HG03460 (cell line): ENCODE data around the gene VTI1A.

Experiments
- ATAC-seq: cut with Tn5 transposase; IDR thresholded peaks from one replicate; pipeline ENCODE4 v1.9.1; 2021; ENCODE audit not compliant: unreplicated experiment

The VTI1A gene

DNA sequence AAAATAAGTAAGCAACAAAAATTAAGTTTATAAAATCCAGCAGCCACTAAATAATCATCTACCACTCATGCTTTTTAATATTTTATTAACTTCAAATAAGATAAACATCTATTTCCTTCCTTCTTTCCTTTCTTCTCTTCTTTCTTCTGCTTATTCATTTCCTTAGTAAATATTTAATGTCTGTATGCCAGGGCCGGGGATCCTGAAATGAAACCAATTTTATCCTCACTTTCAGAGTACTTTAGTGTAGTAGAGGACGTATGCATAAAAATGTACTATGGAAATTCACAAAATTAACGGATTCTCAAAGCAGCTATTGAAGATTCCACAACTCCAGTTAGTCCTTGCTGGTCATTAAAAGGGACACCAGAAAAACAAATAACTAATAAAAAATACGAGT lies 224.7 kb downstream of the VTI1A start:
- ATAC-seq, result no peak

DNA sequence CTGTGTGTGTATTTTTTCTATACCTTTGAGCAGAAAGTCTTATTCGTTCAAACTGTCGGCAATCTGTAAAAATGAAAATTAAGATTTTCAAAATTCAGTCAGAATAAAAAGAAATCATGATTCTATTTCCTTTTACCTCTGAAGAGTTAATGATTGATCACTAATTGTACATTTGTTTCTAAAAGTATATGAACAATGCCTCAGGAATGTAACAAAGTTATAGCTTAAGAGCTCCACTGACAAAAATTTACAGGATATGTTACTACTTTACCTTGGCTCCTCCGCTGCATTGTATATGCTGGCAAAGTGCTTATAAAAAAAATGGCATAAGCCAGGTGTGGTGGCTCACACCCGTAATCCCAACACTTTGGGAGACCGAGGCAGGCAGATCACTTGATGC lies 225.7 kb downstream of the VTI1A start:
- no peak for ATAC-seq

DNA sequence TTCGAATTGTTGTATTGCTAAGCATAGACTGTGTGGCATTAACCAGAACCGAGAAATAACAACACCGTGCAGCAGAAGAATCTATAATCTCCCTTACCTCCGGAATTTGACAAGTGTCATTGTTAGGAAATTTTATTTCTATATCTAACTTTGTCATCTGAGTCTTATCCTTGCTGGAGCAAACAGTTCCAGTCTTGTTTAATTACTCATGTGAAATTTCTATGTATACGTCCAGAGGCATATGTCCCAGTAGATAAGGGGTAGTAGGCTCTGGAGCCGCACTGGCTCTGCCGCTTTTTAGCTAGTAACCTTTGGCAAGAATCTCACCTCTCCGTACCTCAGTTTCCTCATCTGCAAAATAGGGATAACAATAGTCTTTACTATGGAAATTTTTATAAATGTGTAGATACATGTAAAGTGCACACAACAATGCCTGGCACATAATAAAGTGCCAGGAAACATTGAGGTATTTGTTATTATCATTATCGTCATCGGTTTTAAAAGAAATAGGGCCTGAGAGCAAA lies 228.6 kb downstream of the VTI1A start:
- no peak for ATAC-seq

DNA sequence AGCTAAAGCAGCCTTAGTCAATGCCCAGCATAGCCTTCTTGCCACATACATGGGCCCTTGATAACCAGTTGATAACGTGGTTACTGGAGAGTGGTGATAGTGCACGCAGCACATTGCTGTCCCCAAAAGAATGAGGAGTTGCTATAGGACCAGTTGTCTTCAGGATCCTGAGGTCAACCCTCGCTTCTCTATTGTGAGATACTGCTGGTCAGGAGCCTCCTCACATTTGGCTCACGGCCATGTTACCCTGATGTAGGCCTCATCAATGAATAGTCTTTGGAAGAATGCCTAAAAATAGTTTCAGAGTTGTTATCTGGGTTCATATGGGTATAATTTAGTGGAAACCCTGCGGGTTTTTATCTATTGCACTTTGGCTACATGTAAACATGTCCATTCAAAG lies 230.7 kb downstream of the VTI1A start:
- ATAC-seq, result no peak

DNA sequence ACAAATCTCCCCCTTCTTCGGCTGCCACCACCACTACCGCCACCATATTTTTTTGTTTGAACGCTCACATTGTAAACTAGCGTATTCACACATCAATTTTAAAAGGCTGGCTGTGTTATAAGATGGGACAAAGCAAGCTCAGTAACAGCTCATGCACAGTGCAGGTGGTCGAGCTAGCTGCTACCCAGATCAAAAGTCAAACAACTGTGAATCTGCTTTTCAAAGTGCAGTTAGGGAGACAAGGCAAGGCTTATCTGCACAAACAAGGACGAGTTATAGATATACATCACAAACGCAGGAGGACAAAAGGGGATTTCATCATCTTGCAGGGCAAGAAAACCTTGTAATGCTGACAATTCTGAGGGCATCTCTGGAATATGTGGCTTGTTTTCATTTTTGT lies 231.6 kb downstream of the VTI1A start:
- no peak for ATAC-seq

DNA sequence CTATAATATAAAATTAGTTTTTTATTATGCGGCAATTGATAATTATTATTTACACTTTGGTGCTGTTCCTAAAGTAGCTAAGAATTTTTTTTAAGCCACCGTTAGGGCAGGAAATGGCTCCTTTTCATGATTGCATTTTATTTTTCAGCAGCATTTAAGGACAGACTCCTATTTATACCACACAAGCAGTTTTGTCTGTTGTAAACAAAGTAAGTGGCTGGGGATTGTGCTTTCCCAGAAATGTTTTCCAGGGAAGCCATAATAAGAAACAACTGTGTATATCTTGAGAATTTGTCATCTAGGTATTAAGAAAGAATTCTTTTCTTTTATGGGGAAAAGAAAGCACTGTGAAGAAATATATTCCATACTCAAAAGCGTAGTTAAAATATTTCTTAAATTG lies 232.0 kb downstream of the VTI1A start:
- no peak for ATAC-seq

DNA sequence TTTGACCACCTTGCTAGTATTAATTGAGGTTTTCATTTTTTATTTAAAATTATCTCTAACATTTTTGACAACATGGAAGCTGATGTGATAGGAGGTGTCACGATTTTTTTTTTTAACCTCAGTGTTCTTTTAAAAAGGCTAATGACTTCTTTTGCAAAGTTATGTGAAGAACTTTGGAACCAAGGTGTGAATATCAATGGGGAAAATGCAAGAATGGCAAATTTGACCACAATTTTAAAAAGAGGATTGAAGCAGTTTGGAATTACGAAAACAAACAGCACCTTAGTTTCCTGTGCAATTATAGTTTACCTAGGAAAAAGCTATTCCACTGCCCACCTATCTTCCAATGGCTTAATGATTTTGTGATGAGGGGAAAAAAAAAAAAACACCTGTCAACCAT lies 232.4 kb downstream of the VTI1A start:
- ATAC-seq, result no peak

DNA sequence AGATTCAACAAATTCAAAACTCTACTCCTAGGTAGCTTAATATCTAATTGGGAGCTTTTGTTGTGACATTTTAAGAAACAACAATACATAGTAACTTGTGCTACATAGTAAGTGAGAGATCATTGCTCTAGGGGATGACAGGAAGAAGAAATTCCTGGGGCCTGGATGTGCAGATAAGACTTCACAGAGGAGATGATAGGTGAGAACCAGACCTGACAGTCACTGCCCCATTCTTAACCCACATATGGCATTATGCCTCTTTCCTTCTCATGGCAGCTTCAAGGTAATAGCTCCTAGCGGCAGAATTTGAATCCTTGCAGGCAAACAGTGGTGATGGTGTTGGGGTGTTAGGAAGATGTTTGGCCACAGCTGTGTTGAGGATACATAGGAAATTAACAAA lies 233.6 kb downstream of the VTI1A start:
- no peak for ATAC-seq

DNA sequence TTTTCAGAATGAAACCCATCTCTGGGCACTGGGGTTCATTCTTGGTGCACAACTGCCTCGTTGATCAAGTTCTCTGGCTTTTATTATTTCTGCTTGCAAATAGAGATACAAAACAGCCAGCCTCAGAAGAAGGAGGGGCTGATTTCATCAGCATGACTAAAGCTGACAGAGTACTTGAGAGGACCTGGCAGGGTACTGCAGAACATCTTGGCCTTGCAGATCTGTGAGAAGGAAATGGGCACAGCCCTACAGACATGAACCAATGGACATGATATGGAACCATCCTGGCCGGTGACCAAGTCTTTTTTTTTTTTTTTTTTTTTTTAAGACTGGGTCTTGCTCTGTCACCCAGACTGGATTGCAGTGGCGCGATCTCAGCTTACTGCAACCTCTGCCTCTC lies 240.6 kb downstream of the VTI1A start:
- ATAC-seq, result no peak

DNA sequence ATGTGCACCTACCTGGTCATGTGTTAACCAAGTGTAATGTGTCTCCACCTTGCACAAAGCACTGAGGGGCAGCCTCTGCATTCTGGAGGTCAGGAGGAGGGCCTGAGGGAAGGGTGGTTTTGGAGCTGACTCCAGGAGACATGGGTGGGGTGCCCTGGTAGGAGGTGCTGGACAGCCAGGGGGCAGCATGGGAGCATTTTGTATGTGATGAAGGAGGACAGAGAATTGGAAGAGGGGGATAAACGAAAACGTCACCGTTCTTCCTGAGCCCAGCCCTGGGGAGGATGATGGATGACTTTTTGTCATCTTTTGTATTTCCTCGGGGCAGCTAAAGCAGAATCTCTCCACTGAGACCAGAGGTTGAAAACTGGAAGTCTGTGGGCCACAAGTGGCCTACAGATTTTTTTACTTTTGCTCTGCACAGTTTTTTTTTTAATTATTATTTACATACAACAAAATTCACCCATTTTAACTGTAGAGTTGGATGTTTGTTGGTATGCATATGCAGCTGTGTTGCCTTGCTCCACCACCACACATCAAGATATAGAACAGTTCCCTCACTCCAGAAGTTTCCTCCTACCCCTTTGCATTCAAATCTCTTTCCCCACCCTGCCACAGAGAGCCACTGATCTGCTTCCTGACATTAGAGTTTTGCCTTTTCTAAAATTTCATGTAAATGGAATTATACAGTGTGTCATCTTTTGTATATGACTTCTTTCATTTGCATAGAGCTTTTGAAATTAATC lies 242.5 kb downstream of the VTI1A start:
- no peak for ATAC-seq

DNA sequence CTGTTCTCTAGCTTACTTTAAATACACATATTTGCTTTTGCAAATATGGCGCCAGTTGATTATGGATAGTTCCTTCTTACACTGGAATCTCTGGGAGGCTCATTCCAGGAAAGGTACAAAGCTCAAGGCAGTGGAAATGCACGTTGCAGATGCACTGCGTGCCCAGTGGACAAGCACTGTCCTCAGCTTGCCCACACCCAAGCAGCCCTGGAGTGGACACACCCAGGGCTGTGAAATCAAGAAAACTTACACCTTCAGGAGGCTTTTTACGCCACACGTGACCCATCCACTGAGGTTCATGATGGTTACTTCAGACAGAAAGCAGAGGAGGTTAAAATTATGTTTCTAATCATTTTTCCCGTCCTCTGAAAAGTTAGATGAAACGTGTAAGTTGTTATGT lies 248.5 kb downstream of the VTI1A start:
- ATAC-seq, result no peak

DNA sequence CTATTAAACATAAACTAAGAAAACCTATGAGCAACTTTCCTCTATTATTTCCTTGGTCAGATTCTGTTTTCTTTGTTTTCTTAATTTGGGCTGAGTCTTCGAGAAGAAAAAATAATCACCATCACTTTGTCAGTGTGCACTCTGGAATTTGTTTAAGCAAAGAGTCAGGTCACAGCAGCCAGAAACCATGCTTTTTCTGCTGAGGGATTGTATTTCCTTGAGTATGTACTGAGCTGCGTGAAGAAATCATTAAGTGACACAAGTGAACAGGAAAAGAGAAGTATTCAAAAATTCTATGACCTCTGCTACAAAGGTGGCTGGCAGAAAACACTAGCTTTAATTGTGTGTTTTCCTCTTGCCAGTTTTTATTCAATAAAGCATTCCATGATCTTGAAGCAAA lies 249.6 kb downstream of the VTI1A start:
- ATAC-seq, result no peak

DNA sequence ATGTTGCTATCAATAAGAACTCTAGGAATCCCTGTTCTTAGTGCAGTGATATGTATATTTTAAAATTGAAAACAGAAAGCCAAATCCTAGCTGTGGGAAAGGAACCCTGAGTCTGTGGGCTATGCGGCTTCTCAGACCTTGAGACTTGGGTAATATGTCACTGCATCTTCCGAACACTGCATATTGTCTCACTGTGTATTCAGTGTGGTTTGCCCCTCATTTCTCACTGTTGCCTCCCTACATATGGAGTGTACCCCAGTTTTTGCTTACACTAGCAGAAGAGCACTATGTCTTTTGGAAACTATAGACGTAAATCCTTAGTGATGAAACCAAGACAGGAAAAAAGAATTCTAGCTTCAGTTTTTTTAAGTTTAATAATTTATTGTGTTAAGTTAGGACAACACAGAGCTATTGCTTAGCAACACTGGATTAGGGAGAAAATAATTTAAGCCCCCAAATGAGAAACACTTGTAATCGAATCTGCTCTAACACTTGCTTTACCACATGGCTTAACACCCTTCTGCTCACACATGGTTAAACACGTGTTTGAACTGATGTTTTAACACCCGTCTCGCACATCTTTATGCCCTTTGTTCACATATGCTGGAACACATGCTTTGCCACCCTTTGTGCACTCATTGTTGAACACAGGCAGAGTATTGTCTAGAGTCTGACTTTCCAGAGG lies 251.3 kb downstream of the VTI1A start:
- no peak for ATAC-seq

DNA sequence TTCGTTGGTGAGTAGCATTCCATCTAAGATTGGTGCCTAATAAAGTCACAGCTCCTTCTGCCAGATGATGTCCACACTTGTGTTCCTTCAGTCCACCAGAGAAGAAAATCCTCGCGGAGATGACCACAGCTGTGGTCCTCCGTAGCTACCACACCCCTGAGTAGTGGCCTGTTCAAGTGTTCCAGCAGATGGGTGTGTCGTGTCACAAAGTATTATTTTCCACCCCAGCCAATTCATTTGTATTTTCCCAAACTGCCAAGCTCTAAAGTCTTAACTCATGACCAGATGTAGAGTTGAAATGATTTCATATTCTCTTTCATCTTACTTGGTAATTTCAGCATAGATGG lies 251.8 kb downstream of the VTI1A start:
- ATAC-seq, result no peak

DNA sequence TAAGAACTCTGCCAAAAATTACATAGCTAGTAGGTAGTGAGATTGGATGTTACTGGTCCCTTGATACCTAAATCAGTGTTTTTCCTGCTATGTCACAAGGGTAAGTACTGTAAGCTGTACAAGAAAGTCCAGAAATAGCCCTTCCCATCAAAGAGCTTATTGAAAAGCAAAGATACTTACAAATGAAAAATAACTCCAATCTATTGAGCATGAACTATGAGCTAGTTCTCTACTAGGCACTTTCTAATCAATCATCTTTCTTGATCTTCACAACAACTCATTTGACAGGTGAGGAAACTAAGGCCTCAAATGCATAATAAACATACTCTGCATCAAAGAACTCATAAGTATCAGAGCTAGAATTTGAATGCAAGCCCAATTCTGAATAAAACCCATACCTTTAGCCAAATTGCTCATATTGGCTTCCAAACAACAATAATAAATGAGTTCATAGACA lies 253.2 kb downstream of the VTI1A start:
- no peak for ATAC-seq

DNA sequence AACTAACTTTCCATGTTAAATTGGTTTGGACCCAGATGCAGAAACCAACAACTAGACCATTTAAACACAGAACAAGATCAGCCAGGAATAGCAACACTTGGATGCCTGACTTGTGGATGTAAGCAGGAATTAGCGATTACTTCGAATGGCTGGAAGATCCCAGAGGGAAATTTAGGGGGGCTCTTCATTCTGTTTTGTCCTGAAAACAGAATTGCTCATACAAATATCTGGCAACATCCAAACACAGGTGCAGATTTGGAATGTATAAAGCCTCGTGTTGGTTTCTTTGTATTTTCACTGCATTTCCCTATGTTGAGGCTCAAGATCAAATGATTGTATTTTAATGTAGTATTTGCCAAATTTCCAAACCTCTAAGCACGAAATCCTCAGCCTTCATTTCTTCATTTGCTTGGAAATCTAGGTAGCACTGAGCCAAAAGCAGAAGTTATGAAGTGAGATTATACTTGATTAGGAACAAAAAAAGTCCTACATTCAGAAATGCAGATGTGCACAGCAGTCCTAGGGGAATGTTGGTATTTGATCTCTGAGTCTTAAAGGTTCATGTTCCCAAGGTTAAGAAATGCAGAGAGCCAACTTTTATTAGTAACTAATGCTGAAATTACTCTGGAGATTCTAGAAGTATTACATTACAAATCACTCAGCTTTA lies 254.3 kb downstream of the VTI1A start:
- no peak for ATAC-seq

DNA sequence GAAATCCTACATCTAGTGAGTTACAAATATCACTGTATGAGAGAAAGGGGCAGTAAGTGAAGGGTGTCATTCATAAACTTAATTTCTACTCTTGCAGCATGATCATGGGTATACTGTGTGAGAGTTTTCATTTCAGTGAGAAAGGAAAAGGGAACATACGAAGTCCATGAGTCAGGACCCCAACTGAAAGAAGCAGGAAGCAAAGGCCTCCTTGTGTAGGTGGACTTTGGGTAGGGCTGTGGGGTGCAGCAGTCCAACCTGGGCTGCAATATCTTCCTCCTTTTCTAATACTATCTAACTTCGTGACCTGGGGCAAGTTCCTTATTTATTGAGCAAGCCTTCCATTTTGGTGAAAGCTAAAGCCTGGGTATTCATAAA lies 254.9 kb downstream of the VTI1A start:
- ATAC-seq, result no peak

DNA sequence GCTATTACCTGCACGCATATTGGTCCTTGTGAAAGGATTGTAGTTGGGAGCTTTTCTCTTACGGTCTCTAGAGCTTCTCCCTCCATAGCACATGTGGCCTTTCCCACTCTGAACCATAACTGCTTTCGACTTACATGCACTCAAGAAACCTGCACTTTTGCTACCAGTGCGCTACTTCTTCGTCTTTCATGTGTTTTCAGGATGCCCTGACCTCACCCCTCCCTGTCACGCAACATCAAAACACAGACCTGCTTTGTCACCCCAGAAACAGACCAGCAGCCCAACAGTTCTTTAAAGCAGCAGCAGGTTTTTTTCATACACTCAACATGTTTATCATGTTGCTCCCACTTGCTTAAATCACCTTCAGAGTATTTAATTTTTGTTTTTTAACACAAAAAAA lies 259.6 kb downstream of the VTI1A start:
- no peak for ATAC-seq

DNA sequence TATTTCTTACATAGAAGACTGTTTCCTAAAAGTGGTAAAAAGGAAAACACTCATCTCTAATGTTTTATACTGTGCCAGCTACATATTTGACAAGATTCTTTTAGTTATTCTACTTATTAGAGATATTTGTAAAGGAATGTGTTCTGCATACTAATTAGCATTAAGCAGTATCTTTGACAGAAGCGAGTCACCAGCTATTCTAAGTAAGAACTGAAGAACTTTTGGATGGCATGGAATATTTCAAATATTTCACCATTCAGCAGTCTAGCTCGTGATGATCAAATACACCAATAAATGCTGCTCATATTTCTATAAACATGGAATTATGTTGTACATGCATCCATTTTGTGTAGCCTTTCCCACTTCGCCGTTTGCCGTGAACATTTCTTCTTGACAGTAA lies 261.4 kb downstream of the VTI1A start:
- ATAC-seq, result no peak

DNA sequence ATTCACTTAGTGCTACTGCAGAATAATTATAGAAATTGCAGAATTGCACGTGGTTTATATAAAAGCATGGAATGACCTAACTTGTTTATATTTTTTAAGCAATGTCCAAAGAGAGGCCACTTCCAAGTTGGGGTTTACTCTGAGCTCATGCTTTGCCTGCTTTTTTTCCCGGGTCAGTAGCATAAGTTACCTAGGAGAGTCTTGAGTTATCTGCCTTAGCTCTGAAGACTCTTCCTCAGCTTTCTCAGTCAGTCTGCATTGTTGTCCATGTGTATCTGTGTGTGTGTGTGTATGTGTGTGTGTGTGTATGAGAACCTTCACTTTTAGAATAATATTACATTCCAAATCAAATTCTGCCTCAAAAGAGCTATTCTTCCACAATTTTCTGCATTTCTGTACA lies 263.5 kb downstream of the VTI1A start:
- ATAC-seq, result no peak

DNA sequence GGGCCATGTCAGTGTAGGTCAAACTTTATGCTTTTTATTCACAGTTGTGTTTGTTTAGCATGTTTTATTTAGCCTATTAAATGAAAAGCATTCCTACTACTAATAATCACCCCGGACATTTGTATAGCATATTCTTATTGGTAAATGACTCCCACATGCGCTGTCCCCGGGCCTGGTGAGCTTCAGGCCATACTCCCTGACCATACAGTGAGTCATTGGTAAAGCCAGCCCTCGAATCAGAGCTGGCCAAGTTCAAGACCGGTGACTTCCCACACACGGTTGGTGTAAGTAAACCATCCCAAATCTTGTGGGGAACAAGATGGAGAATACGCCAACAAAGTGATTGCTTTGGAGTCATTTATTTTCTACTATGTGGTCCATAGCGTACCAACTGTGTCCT lies 264.4 kb downstream of the VTI1A start:
- ATAC-seq, result no peak

DNA sequence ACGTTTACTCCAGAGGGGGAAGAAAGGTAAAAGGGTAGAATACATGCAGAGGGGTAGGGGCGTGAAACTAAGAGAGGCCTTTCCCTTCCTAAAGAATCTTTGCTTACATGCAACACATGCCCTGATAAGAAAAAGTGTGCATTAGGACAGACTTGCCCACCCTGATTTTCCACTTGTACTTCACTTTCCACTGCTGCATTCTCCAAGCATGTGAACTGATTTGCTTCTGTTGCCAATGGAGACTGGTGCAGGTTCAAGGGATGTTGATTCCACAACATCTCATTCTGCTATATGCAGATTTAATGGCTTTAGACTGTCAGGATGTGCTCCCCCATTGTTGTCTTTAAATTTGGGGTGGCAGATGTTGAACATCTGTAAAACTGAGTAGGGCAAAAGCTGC lies 265.5 kb downstream of the VTI1A start:
- ATAC-seq, result no peak
